Neural progenitor cell (in vitro differentiated cells): ENCODE results near the gene OR1A1. TPM values are rescaled to one million over a fixed set of nuclear protein-coding genes. Genes with fewer than 3 reads are reported as not detected.
"Not testable (repeated sequence)": the region's sequence is repeated elsewhere in the genome, so short reads cannot be mapped to it uniquely, and the experiment has no call there.

ENCODE experiments used
- DNase-seq: peaks from one replicate; pipeline ENCODE4 v3.0.0-alpha.2; 2016; ENCODE audit warnings: low spot score
- H2AFZ ChIP-seq: fragments of 200-600 bp; sonication (generic); replicated peaks from 2 replicates; pipeline ENCODE4 v1.6.1; 2016; ENCODE audit warnings: antibody characterized with exemption
- H3F3A ChIP-seq: fragments of 200-600 bp; sonication (generic); 2 replicates; pipeline ENCODE4 v1.6.1; 2016; ENCODE audit warnings: antibody characterized with exemption, low read depth
- H3K27ac ChIP-seq: fragments of 200-600 bp; sonication (generic); 2 replicates; pipeline ENCODE4 v1.5.1; 2016; ENCODE audit warnings: mild to moderate bottlenecking
- H3K27me3 ChIP-seq: fragments of 200-600 bp; sonication (generic); 2 replicates; pipeline ENCODE4 v1.6.1; 2016; ENCODE audit warnings: mild to moderate bottlenecking, moderate library complexity
- H3K36me3 ChIP-seq: fragments of 200-600 bp; sonication (generic); 2 replicates; pipeline ENCODE4 v1.5.1; 2016
- H3K4me1 ChIP-seq: fragments of 200-600 bp; sonication (generic); 2 replicates; pipeline ENCODE4 v1.6.1; 2016; ENCODE audit warnings: mixed run types
- H3K4me2 ChIP-seq: fragments of 200-600 bp; sonication (generic); 2 replicates; pipeline ENCODE4 v1.6.1; 2016
- H3K4me3 ChIP-seq: fragments of 200-600 bp; sonication (generic); 2 replicates; pipeline ENCODE4 v1.5.1; 2016
- H3K79me2 ChIP-seq: fragments of 200-600 bp; sonication (generic); 2 replicates; pipeline ENCODE4 v1.6.1; 2016; ENCODE audit warnings: low read depth
- H3K9ac ChIP-seq: fragments of 200-600 bp; sonication (generic); 2 replicates; pipeline ENCODE4 v1.6.1; 2016
- H3K9me3 ChIP-seq: fragments of 200-600 bp; sonication (generic); 2 replicates; pipeline ENCODE4 v1.5.1; 2016; ENCODE audit warnings: low read depth
- H4K20me1 ChIP-seq: fragments of 200-600 bp; sonication (generic); 2 replicates; pipeline ENCODE4 v1.6.1; 2016; ENCODE audit warnings: low read depth
- H3K27ac Mint-ChIP-seq: 3 replicates; pipeline ENCODE4 v1.8.0; 2021; ENCODE audit warnings: mixed read lengths
- H3K27me3 Mint-ChIP-seq: 2 replicates; pipeline ENCODE4 v1.8.0; 2022; ENCODE audit warnings: low read depth, mild to moderate bottlenecking, inconsistent platforms, moderate library complexity, mixed read lengths; ENCODE audit not compliant: insufficient read depth
- H3K36me3 Mint-ChIP-seq: 3 replicates; pipeline ENCODE4 v1.8.0; 2021; ENCODE audit warnings: mixed read lengths
- H3K4me1 Mint-ChIP-seq: 3 replicates; pipeline ENCODE4 v1.8.0; 2021; ENCODE audit warnings: mixed read lengths
- H3K4me3 Mint-ChIP-seq: 3 replicates; pipeline ENCODE4 v1.8.0; 2021; ENCODE audit warnings: mild to moderate bottlenecking, moderate library complexity, mixed read lengths
- H3K9me3 Mint-ChIP-seq: 3 replicates; pipeline ENCODE4 v1.8.0; 2020; ENCODE audit warnings: mixed read lengths
- EZH2 ChIP-seq: fragments of 200-600 bp; sonication (generic); IDR thresholded peaks from 2 replicates; pipeline ENCODE4 v1.6.1; 2017; ENCODE audit warnings: antibody characterized with exemption, mild to moderate bottlenecking, moderate library complexity
- EZH2phosphoT487 ChIP-seq: fragments of 200-600 bp; sonication (generic); IDR thresholded peaks from 2 replicates; pipeline ENCODE4 v1.6.1; 2017; ENCODE audit warnings: antibody characterized with exemption
- total RNA-seq: library from RNA; depleted of rRNA; stranded (reverse); fragments of >200 nt; gene quantifications from 2 replicates; pipeline ENCODE4 v1.2.3, GENCODE V29; 2015; ENCODE audit warnings: low replicate concordance
- TF ChIP-seq, protein P1 (sequence below): fragments of 200-600 bp; sonication (generic); IDR thresholded peaks from 2 replicates; pipeline ENCODE4 v1.5.1; 2017; ENCODE audit warnings: antibody characterized with exemption, mild to moderate bottlenecking

The OR1A1 gene
- total RNA-seq, 1 donor from 2014 or later: not detected

DNA sequence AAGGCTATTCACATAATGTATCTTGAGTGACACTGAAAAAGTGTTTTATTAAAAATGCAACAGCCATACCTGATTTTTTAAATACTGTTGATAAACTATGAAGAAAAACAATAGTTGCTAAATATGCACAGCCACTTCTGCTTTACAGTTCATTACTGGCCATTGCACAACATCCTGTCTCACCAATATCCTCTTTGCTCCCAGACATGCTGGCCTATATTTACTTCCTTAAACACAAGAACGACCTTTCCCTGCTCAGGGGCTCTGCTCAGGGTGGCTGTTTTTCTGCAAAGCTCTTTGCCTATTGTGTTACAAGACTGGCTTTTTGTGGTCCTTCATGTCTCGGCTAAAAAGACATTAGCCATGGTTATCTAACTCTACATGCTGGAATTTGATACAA, 31.2 kb downstream of the OR1A1 start:
- H3K9me3 Mint-ChIP-seq, H3K36me3 ChIP-seq, H3K27ac Mint-ChIP-seq, H3K79me2 ChIP-seq, H3K4me2 ChIP-seq, H3K27me3 Mint-ChIP-seq, DNase-seq, H3K4me3 Mint-ChIP-seq, H3K4me1 ChIP-seq, H3F3A ChIP-seq, H3K36me3 Mint-ChIP-seq, H3K9me3 ChIP-seq, H3K4me3 ChIP-seq, H3K27me3 ChIP-seq, H3K27ac ChIP-seq, H4K20me1 ChIP-seq, H2AFZ ChIP-seq, H3K9ac ChIP-seq, H3K4me1 Mint-ChIP-seq: not testable (repeated sequence)

DNA sequence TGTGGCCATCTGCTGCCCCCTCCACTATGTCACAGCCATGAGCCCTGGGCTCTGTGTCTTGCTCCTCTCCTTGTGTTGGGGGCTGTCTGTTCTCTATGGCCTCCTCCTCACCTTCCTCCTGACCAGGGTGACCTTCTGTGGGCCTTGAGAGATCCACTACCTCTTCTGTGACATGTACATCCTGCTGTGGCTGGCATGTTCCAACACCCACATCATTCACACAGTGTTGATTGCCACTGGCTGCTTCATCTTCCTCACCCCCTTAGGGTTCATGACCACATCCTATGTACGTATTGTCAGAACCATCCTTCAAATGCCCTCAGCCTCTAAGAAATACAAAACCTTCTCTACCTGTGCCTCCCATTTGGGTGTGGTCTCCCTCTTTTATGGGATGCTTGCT, 33.6 kb downstream of the OR1A1 start:
- H3K4me2 ChIP-seq, H3K36me3 ChIP-seq, H3K4me1 Mint-ChIP-seq, H3K27me3 Mint-ChIP-seq, H3K4me3 ChIP-seq, H3K27ac ChIP-seq, H3K9ac ChIP-seq, H3K36me3 Mint-ChIP-seq, H3K27me3 ChIP-seq, H2AFZ ChIP-seq, H3K9me3 ChIP-seq, DNase-seq, H3K79me2 ChIP-seq, H3F3A ChIP-seq, H4K20me1 ChIP-seq, H3K9me3 Mint-ChIP-seq, H3K4me3 Mint-ChIP-seq, H3K27ac Mint-ChIP-seq, H3K4me1 ChIP-seq: not testable (repeated sequence)

DNA sequence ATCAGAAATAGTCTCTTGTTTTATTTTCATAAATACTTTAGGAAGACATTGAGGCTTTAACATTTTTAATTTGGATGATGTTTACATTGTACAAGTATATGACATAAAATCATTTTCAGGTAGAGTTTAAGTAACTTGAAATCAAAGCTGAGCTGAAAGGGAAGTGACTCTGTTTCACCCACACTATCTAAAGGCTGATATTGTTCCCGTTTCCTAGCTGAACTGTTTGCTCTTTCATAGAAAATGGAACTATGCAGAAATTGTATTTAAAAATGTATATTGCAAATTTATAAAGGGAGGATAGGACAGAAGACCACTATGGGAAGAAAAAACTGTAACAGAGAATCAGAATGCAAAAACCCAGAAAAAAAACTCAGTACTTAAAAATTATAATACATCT, 37.4 kb downstream of the OR1A1 start:
- not testable (repeated sequence) for H3K27ac Mint-ChIP-seq, H3K4me3 Mint-ChIP-seq, H3K27me3 Mint-ChIP-seq, H4K20me1 ChIP-seq, H3K9ac ChIP-seq, H3K9me3 ChIP-seq, DNase-seq, H3K36me3 Mint-ChIP-seq, H2AFZ ChIP-seq, H3F3A ChIP-seq, H3K27ac ChIP-seq, H3K4me1 ChIP-seq, H3K27me3 ChIP-seq, H3K9me3 Mint-ChIP-seq, H3K4me1 Mint-ChIP-seq, H3K36me3 ChIP-seq, H3K4me3 ChIP-seq, H3K79me2 ChIP-seq, H3K4me2 ChIP-seq

DNA sequence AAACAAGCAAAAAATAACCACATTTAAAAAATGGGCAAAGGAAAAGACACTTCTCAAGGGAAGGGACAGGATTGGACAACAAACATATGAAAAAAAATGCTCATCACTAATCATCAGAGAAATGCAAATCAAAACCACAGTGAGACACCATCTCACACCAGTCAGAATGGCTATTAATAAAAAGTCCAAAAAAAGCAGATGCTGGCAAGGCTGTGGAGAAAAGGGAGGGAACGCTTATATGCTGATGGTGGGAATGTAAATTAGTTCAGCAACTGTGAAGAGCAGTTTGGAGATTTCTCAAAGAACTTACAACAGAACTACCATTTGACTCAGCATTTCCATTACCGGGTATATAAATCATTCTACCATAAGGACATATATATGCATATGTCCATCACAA, 41.5 kb downstream of the OR1A1 start:
- not testable (repeated sequence) for H3K27me3 Mint-ChIP-seq, H3K4me3 Mint-ChIP-seq, H3K9me3 ChIP-seq, H3K36me3 ChIP-seq, H3K79me2 ChIP-seq, H3K4me1 Mint-ChIP-seq, H3K27me3 ChIP-seq, H3F3A ChIP-seq, H3K4me1 ChIP-seq, DNase-seq, H3K9me3 Mint-ChIP-seq, H3K4me2 ChIP-seq, H3K4me3 ChIP-seq, H4K20me1 ChIP-seq, H3K9ac ChIP-seq, H3K27ac ChIP-seq, H3K27ac Mint-ChIP-seq, H2AFZ ChIP-seq, H3K36me3 Mint-ChIP-seq

DNA sequence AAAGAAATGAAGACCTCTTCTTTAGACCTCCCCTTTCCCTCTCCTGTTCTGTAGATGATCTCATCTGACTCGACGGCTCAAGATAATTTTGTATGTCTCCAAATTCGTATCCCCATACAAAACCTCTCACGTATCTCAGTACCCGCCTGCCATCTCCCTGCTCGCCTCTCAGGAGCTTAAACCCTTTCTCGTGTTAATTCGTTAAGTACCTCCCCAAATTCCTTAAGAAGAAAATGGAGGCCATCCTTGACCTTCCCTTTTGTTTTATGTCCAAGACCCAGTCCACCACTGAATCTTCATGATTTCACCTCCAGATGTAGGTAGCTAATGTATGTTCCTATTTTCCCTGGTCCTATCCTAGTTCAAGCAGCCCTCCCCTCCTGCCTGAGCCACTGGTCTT, 49.1 kb downstream of the OR1A1 start:
- no peak for DNase-seq
- no peak overlapping the region for H3K9ac ChIP-seq
- no peak overlapping the region for H3K4me2 ChIP-seq
- Mint-ChIP-seq H3K4me1 (no peaks in the 10 kb centered on the region), H3K27ac (no peak overlapping the region), H3K27me3 (peaks cover 8% of the 10 kb centered on the region), H3K4me3 (no peak overlapping the region), H3K36me3 (no peaks in the 10 kb centered on the region), H3K9me3 (peaks cover 6% of the 10 kb centered on the region)
- no peaks in the 10 kb centered on the region for H3K4me1 ChIP-seq
- TF ChIP-seq, protein P1, sequence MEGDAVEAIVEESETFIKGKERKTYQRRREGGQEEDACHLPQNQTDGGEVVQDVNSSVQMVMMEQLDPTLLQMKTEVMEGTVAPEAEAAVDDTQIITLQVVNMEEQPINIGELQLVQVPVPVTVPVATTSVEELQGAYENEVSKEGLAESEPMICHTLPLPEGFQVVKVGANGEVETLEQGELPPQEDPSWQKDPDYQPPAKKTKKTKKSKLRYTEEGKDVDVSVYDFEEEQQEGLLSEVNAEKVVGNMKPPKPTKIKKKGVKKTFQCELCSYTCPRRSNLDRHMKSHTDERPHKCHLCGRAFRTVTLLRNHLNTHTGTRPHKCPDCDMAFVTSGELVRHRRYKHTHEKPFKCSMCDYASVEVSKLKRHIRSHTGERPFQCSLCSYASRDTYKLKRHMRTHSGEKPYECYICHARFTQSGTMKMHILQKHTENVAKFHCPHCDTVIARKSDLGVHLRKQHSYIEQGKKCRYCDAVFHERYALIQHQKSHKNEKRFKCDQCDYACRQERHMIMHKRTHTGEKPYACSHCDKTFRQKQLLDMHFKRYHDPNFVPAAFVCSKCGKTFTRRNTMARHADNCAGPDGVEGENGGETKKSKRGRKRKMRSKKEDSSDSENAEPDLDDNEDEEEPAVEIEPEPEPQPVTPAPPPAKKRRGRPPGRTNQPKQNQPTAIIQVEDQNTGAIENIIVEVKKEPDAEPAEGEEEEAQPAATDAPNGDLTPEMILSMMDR: no peak
- TF ChIP-seq EZH2phosphoT487: no peak
- TF ChIP-seq EZH2: no peak
- H3K4me3 ChIP-seq: no peak overlapping the region
- no peaks in the 10 kb centered on the region for H3F3A ChIP-seq
- no peaks in the 10 kb centered on the region for H3K27me3 ChIP-seq
- no peaks in the 10 kb centered on the region for H4K20me1 ChIP-seq
- no peak overlapping the region for H2AFZ ChIP-seq
- H3K36me3 ChIP-seq: no peaks in the 10 kb centered on the region
- no peaks in the 10 kb centered on the region for H3K9me3 ChIP-seq
- H3K27ac ChIP-seq: no peak overlapping the region
- H3K79me2 ChIP-seq: no peaks in the 10 kb centered on the region
